Loucy (cell line): ENCODE data around the gene TRMT44.

ENCODE experiments used
- EZH2phosphoT487 ChIP-seq: fragments of 200-600 bp; IDR thresholded peaks from 2 replicates; pipeline ENCODE4 v1.6.1; 2018; ENCODE audit warnings: antibody characterized with exemption, mild to moderate bottlenecking, moderate library complexity, borderline replicate concordance
- TF ChIP-seq, protein P1 (sequence below): fragments of 200-600 bp; sonication (generic); conservative IDR thresholded peaks from 2 replicates; pipeline ENCODE4 v1.5.1; 2014; ENCODE audit warnings: mild to moderate bottlenecking, antibody characterized with exemption, low read length

DNA sequence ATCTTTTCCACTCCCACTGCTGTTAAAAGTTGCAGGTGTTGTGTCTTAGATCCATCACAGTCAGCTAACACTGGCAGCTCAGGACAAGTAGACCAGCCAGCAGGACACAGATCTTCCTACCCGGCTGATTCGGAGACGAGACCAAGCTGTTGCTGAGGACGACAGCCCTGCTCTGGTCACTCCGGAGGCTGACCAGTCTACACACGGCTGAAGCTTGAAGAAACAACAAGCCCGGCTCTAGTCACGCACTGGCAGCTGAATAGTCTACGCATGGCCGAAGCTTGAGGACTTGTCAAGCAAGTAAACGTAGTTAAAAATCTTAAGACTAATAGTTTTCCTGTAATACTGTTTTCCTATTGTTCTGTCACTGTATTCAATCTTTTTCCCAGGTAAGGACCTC lies 1.8 kb upstream of the TRMT44 start:
- TF ChIP-seq, protein P1, sequence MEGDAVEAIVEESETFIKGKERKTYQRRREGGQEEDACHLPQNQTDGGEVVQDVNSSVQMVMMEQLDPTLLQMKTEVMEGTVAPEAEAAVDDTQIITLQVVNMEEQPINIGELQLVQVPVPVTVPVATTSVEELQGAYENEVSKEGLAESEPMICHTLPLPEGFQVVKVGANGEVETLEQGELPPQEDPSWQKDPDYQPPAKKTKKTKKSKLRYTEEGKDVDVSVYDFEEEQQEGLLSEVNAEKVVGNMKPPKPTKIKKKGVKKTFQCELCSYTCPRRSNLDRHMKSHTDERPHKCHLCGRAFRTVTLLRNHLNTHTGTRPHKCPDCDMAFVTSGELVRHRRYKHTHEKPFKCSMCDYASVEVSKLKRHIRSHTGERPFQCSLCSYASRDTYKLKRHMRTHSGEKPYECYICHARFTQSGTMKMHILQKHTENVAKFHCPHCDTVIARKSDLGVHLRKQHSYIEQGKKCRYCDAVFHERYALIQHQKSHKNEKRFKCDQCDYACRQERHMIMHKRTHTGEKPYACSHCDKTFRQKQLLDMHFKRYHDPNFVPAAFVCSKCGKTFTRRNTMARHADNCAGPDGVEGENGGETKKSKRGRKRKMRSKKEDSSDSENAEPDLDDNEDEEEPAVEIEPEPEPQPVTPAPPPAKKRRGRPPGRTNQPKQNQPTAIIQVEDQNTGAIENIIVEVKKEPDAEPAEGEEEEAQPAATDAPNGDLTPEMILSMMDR: no peak
- TF ChIP-seq EZH2phosphoT487: no peak
